ENCODE measurements around the gene CEP152. TPM values are rescaled to one million over a fixed set of nuclear protein-coding genes. Genes with fewer than 3 reads are reported as not detected.

Gene CEP152
- polyA plus RNA-seq, 3 donors: 1.0 to 3.8 (median 1.4) TPM

DNA sequence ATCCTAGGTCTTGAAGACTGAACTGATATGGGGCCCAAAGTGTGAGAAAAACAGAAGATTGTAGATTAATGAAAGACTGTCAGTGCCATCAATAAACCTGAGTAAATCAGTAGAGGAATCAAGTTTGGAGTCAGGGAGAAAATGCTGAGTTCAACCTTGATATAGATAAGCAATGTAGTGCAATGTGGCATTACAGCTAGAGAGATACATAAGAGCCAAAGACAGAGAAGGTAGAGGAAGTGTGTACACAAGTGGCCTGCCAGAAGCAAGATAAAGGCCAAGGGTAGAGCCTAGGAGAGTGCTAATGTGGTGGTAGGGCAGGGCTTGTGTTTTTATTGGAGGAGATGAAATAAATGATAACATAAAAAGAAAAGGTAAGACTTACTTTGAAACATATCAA is 41.1 kb upstream of the CEP152 start:
- no peaks in the 10 kb centered on the region for H3K36me3 ChIP-seq (replicated peaks in 1 of 2; ENCODE audit: control insufficient read depth in 1 of 2, insufficient read depth in 2 of 2, low read length in 2 of 2)
- TF ChIP-seq, protein P1, sequence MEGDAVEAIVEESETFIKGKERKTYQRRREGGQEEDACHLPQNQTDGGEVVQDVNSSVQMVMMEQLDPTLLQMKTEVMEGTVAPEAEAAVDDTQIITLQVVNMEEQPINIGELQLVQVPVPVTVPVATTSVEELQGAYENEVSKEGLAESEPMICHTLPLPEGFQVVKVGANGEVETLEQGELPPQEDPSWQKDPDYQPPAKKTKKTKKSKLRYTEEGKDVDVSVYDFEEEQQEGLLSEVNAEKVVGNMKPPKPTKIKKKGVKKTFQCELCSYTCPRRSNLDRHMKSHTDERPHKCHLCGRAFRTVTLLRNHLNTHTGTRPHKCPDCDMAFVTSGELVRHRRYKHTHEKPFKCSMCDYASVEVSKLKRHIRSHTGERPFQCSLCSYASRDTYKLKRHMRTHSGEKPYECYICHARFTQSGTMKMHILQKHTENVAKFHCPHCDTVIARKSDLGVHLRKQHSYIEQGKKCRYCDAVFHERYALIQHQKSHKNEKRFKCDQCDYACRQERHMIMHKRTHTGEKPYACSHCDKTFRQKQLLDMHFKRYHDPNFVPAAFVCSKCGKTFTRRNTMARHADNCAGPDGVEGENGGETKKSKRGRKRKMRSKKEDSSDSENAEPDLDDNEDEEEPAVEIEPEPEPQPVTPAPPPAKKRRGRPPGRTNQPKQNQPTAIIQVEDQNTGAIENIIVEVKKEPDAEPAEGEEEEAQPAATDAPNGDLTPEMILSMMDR (IDR thresholded peaks at IDR 0.05): no peak
- H3K4me3 Mint-ChIP-seq: no peak overlapping the region
- no peak for DNase-seq
- H3K36me3 Mint-ChIP-seq: no peaks in the 10 kb centered on the region
- H3K4me1 Mint-ChIP-seq: no peaks in the 10 kb centered on the region
- no peaks in the 10 kb centered on the region for H3K4me1 ChIP-seq (ENCODE audit: control insufficient read depth in 1 of 2, insufficient read depth in 2 of 2, low read length in 2 of 2)
- H3K27ac Mint-ChIP-seq: no peak overlapping the region
- H3K9ac ChIP-seq (ENCODE audit: insufficient read depth, low read length, poor library complexity, severe bottlenecking): no peak overlapping the region
- no peaks in the 10 kb centered on the region for H3K27me3 Mint-ChIP-seq (ENCODE audit: low read depth in 3 of 3)
- H3K9me3 Mint-ChIP-seq: peaks cover 0 to 3% (median 0%) of the 10 kb centered on the region in 7 donors
- intact Hi-C loops (cut with micrococcal nuclease): no loop called here
- H3K27me3 ChIP-seq (ENCODE audit: control insufficient read depth in 2 of 2, insufficient read depth in 2 of 2, low read length in 2 of 2): no peaks in the 10 kb centered on the region
- no peak overlapping the region for H3K27ac ChIP-seq (ENCODE audit: low read depth in 1 of 2, low read length in 2 of 2)
- no peak overlapping the region for H3K4me3 ChIP-seq (replicated peaks in 1 of 3; ENCODE audit: low read depth in 2 of 3, low read length in 3 of 3)
- no peaks in the 10 kb centered on the region for H4K20me1 ChIP-seq (ENCODE audit: insufficient read depth, low read length)
- no peaks in the 10 kb centered on the region for H3K9me3 ChIP-seq (replicated peaks in 1 of 2; ENCODE audit: control insufficient read depth in 1 of 2, insufficient read depth in 1 of 2, low read length in 2 of 2)
- no peak overlapping the region for H3K4me2 ChIP-seq (replicated peaks; ENCODE audit: extremely low read depth, low read length, poor library complexity, severe bottlenecking)
- no peak overlapping the region for H2AFZ ChIP-seq (ENCODE audit: insufficient read depth, low read depth, low read length, poor library complexity, severe bottlenecking)
- H3K79me2 ChIP-seq (ENCODE audit: insufficient read depth, low read length): no peaks in the 10 kb centered on the region

- Histone ChIP-seq H3K4me1 (ENCODE audit: control insufficient read depth in 1 of 2, insufficient read depth in 2 of 2, low read length in 2 of 2) (no peaks in the 10 kb centered on the region), H3K79me2 (ENCODE audit: insufficient read depth, low read length) (no peaks in the 10 kb centered on the region), H3K4me2 (replicated peaks; ENCODE audit: extremely low read depth, low read length, poor library complexity, severe bottlenecking) (no peak overlapping the region), H3K36me3 (replicated peaks in 1 of 2; ENCODE audit: control insufficient read depth in 1 of 2, insufficient read depth in 2 of 2, low read length in 2 of 2) (no peaks in the 10 kb centered on the region), H3K4me3 (replicated peaks in 1 of 3; ENCODE audit: low read depth in 2 of 3, low read length in 3 of 3) (no peak overlapping the region), H3K27me3 (ENCODE audit: control insufficient read depth in 2 of 2, insufficient read depth in 2 of 2, low read length in 2 of 2) (no peaks in the 10 kb centered on the region), H2AFZ (ENCODE audit: insufficient read depth, low read depth, low read length, poor library complexity, severe bottlenecking) (no peak overlapping the region), H4K20me1 (ENCODE audit: insufficient read depth, low read length) (no peaks in the 10 kb centered on the region), H3K27ac (ENCODE audit: low read depth in 1 of 2, low read length in 2 of 2) (no peak overlapping the region), H3K9ac (ENCODE audit: insufficient read depth, low read length, poor library complexity, severe bottlenecking) (no peak overlapping the region), H3K9me3 (replicated peaks in 1 of 2; ENCODE audit: control insufficient read depth in 1 of 2, insufficient read depth in 1 of 2, low read length in 2 of 2) (no peaks in the 10 kb centered on the region)
- H3K27me3 Mint-ChIP-seq (ENCODE audit: low read depth in 3 of 3): no peaks in the 10 kb centered on the region
- TF ChIP-seq, protein P1 (IDR thresholded peaks at IDR 0.05): no peak
- no peak for DNase-seq
- peaks cover 0 to 3% (median 0%) of the 10 kb centered on the region in 7 donors for H3K9me3 Mint-ChIP-seq
- no peaks in the 10 kb centered on the region for H3K36me3 Mint-ChIP-seq
- H3K27ac Mint-ChIP-seq: no peak overlapping the region
- H3K4me3 Mint-ChIP-seq: no peak overlapping the region
- intact Hi-C loops (cut with micrococcal nuclease): no loop called here
- H3K4me1 Mint-ChIP-seq: no peaks in the 10 kb centered on the region
- 83% methylated on average over 1 of the region's 2 CpGs for WGBS (ENCODE audit: insufficient coverage)
These were observed 39.8 kb upstream of the CEP152 start for GRCh38 chr15:48850648-48851047.
